K562 (cell line): ENCODE data around the gene AARS1. TPM values are rescaled to one million over a fixed set of nuclear protein-coding genes. Genes with fewer than 3 reads are reported as not detected.
A peak's percentile ranks its signal among the peaks of the same experiment; 100 is the strongest.

Experiments
- CHD7 ChIP-seq: fragments of 200-600 bp; sonication (generic); IDR thresholded peaks from one replicate; pipeline ENCODE4 v1.6.1; 2012; ENCODE audit warnings: mild to moderate bottlenecking, low read depth, low read length, inconsistent platforms
- CREB3 ChIP-seq: fragments of 450-650 bp; conservative IDR thresholded peaks from 2 replicates; pipeline ENCODE4 v1.6.1; 2016; ENCODE audit warnings: missing genetic modification characterization, low read depth, mild to moderate bottlenecking, missing compliant biosample characterization, moderate library complexity
- CTBP1 ChIP-seq: fragments of 450-650 bp; IDR thresholded peaks from 2 replicates; pipeline ENCODE4 v1.6.1; 2016; ENCODE audit warnings: borderline replicate concordance
- CXXC5 ChIP-seq: fragments of 250-450 bp; sonication (Bioruptor Pico); IDR thresholded peaks from 2 replicates; pipeline ENCODE4 v1.8.0; 2022; ENCODE audit warnings: inconsistent platforms, mild to moderate bottlenecking, moderate library complexity
- KAT8 ChIP-seq: fragments of 450-650 bp; IDR thresholded peaks from 2 replicates; pipeline ENCODE4 v1.6.1; 2016; ENCODE audit warnings: low read depth, mild to moderate bottlenecking
- SRSF3 ChIP-seq: fragments of 200-400 bp; formaldehyde crosslinking; IDR thresholded peaks from 2 replicates; pipeline ENCODE4 v1.6.1; 2016; ENCODE audit warnings: mild to moderate bottlenecking, low read length, moderate library complexity; ENCODE audit not compliant: insufficient read depth
- TAF1 ChIP-seq: IDR thresholded peaks from 2 replicates; pipeline ENCODE4 v1.6.1; 2011; ENCODE audit warnings: mild to moderate bottlenecking, low read length, moderate library complexity; ENCODE audit not compliant: insufficient read depth, control insufficient read depth, severe bottlenecking; ENCODE audit errors: extremely low read depth
- ZBTB26 ChIP-seq: fragments of 450-650 bp; formaldehyde crosslinking; IDR thresholded peaks from 2 replicates; pipeline ENCODE4 v1.4.0; 2022; ENCODE audit warnings: missing genetic modification characterization
- ZNF436 ChIP-seq: fragments of 250-450, 450-650 bp; sonication (Bioruptor Pico); formaldehyde crosslinking; IDR thresholded peaks from 2 replicates; pipeline ENCODE4 v1.7.0; 2020; ENCODE audit warnings: mild to moderate bottlenecking
- ZNF583 ChIP-seq: fragments of 250-450 bp; sonication (Bioruptor Pico); IDR thresholded peaks from 2 replicates; pipeline ENCODE4 v1.4.0; 2020
- ZNF584 ChIP-seq: fragments of 200-800 bp; sonication (Bioruptor generic); IDR thresholded peaks from 2 replicates; pipeline ENCODE4 v1.6.1; 2016; ENCODE audit warnings: low read depth, mild to moderate bottlenecking, missing genetic modification characterization, missing compliant biosample characterization
- ZNF75A ChIP-seq: fragments of 450-650 bp; formaldehyde crosslinking; IDR thresholded peaks from 2 replicates; pipeline ENCODE4 v1.4.0; 2020; ENCODE audit warnings: mild to moderate bottlenecking
- polyA plus RNA-seq, 8 experiments: library from polyadenylated mRNA; depleted of rRNA in 4 of 8; stranded (reverse) in 5 of 8; unstranded in 3 of 8; fragments of >200 nt; fragmentation: Nextera tagmentation in 2 of 8; fragmentation: Illumina TruSeq in 1 of 8; extraction: Ambion mirVana in 2 of 8; extraction: Trizol in 1 of 8; gene quantifications; 2 replicates each; pipeline versions ENCODE4 v1.2.1 to v1.2.3, GENCODE V29; 2011 to 2014; ENCODE audit warnings: inconsistent platforms in 1 of 8, missing spikeins in 1 of 8
- total RNA-seq, 7 experiments: library from RNA; depleted of rRNA in 6 of 7; stranded (reverse); fragments of >200 nt in 6 of 7; fragmentation: Illumina TruSeq in 2 of 7; extraction: Trizol in 2 of 7; gene quantifications; 2 replicates each; pipeline versions ENCODE4 v1.2.1 to v1.2.3, GENCODE V29; 2011 to 2021; ENCODE audit warnings: low replicate concordance in 1 of 7

The AARS1 gene
- total and polyA plus RNA-seq, 9 of the 15 experiments (the other 6 are each of a cell fraction or from before 2014, with no cell fraction given) = 50.1 to 235 (median 174) TPM

GRCh38 chr16:70251629-70252354 is 37.5 kb downstream of the AARS1 start, which contains the start of gene EXOSC6 (continued):
- TF ChIP-seq ZNF436 (peak; percentile 87), CREB3 (tag) (no peak), ZBTB26 (peak; percentile 90), KAT8 (no peak), ZNF75A (peak; percentile 76; the same call in 1 of the 2 replicates), SRSF3 (no peak), CHD7 (no peak), ZNF584 (no peak), ZNF583 (no peak), TAF1 (peak; percentile 76), CTBP1 (peak; percentile 93), CXXC5 (CRISPR knock-in tag) (peak; percentile 91)
